Keratinocyte (primary cell): Measurements from ENCODE around the gene STARD10. TPM values are rescaled to one million over a fixed set of nuclear protein-coding genes. Genes with fewer than 3 reads are reported as not detected.
A peak's percentile ranks its signal among the peaks of the same experiment; 100 is the strongest.

Experiments used
- DNase-seq: peaks from one replicate; pipeline ENCODE4 v3.0.0-alpha.2; 2011; ENCODE audit warnings: low read depth, missing footprints, low spot score
- FAIRE-seq: peaks from 2 replicates; lab custom pipeline; 2011; peaks lifted over from hg19 to GRCh38; lab: Jason Lieb, UNC
- H2AFZ ChIP-seq: 2 replicates; pipeline ENCODE4 v1.6.0; 2012; ENCODE audit warnings: low read length, control low read depth, inconsistent platforms; ENCODE audit not compliant: control insufficient read depth
- H3K27ac ChIP-seq: 2 replicates; pipeline ENCODE4 v1.5.1; 2011; ENCODE audit warnings: low read length; ENCODE audit not compliant: control insufficient read depth, insufficient read depth
- H3K27me3 ChIP-seq: 3 replicates; pipeline ENCODE4 v1.6.0; 2011; ENCODE audit warnings: low read length; ENCODE audit not compliant: control insufficient read depth, insufficient read depth; ENCODE audit errors: extremely low read depth
- H3K36me3 ChIP-seq, 2 experiments: 2 replicates in 1 of 2; 3 replicates in 1 of 2; pipeline ENCODE4 v1.5.1; 2011; ENCODE audit warnings: low read length in 2 of 2, mild to moderate bottlenecking in 1 of 2; ENCODE audit not compliant: control insufficient read depth in 2 of 2, insufficient read depth in 2 of 2; ENCODE audit errors: extremely low read depth in 1 of 2
- H3K4me1 ChIP-seq: 3 replicates; pipeline ENCODE4 v1.5.1; 2011; ENCODE audit warnings: low read length; ENCODE audit not compliant: control insufficient read depth, insufficient read depth; ENCODE audit errors: extremely low read depth
- H3K4me2 ChIP-seq: 3 replicates; pipeline ENCODE4 v1.6.0; 2011; ENCODE audit warnings: low read depth, low read length; ENCODE audit not compliant: control insufficient read depth, insufficient read depth; ENCODE audit errors: extremely low read depth
- H3K4me3 ChIP-seq, 3 experiments: fragments of 200-600 bp in 1 of 3; sonication (generic) in 1 of 3; 2 replicates in 2 of 3; 3 replicates in 1 of 3; pipeline ENCODE4 v1.5.1; 2011 to 2016; ENCODE audit warnings: low read length in 3 of 3, mild to moderate bottlenecking in 3 of 3, control low read depth in 2 of 3, inconsistent platforms in 1 of 3, low read depth in 1 of 3, mixed read lengths in 1 of 3, mixed run types in 1 of 3, moderate library complexity in 1 of 3; ENCODE audit not compliant: control insufficient read depth in 2 of 3, insufficient read depth in 2 of 3; ENCODE audit errors: extremely low read depth in 1 of 3
- H3K79me2 ChIP-seq: 2 replicates; pipeline ENCODE4 v1.6.0; 2012; ENCODE audit warnings: low read length; ENCODE audit not compliant: control insufficient read depth, insufficient read depth
- H3K9ac ChIP-seq: 3 replicates; pipeline ENCODE4 v1.6.0; 2011; ENCODE audit warnings: low read length; ENCODE audit not compliant: control insufficient read depth, insufficient read depth; ENCODE audit errors: extremely low read depth
- H3K9me1 ChIP-seq: 3 replicates; pipeline ENCODE4 v1.6.0; 2011; ENCODE audit warnings: low read length; ENCODE audit not compliant: control insufficient read depth, insufficient read depth; ENCODE audit errors: extremely low read depth
- H3K9me3 ChIP-seq: 2 replicates; pipeline ENCODE4 v1.5.1; 2012; ENCODE audit warnings: low read depth, low read length; ENCODE audit not compliant: control insufficient read depth
- H4K20me1 ChIP-seq: 3 replicates; pipeline ENCODE4 v1.6.0; 2011; ENCODE audit warnings: low read length; ENCODE audit not compliant: control insufficient read depth, insufficient read depth; ENCODE audit errors: extremely low read depth
- CTCF ChIP-seq, 3 experiments: IDR thresholded peaks in 1 of 3; conservative IDR thresholded peaks in 1 of 3; optimal IDR thresholded peaks in 1 of 3; 2 replicates in 2 of 3; 3 replicates in 1 of 3; pipeline versions ENCODE3 to v1.5.1; 2011; ENCODE audit warnings: low read length in 3 of 3, mild to moderate bottlenecking in 3 of 3, moderate library complexity in 2 of 3, control low read depth in 1 of 3, inconsistent platforms in 1 of 3; ENCODE audit not compliant: insufficient read depth in 2 of 3; ENCODE audit errors: extremely low read depth in 1 of 3
- EZH2 ChIP-seq: IDR thresholded peaks from one replicate; pipeline ENCODE4 v1.6.1; 2012; ENCODE audit warnings: inconsistent platforms, mild to moderate bottlenecking, low read length, moderate library complexity
- dilution Hi-C: fragments of 300-500 bp; cut with MboI; formaldehyde crosslinking; loops from one replicate; pipeline ENCODE4 v1.7.0; 2020; ENCODE audit warnings: low sequenced_read_pairs; ENCODE audit not compliant: extremely low pct_ligation_motif_present
- polyA plus RNA-seq, 5 experiments: library from polyadenylated mRNA; depleted of rRNA in 3 of 5; stranded (reverse) in 3 of 5; stranded (forward) in 1 of 5; unstranded in 1 of 5; fragments of >200 nt; gene quantifications; 1 replicate in 1 of 5; 2 replicates in 3 of 5; 3 replicates in 1 of 5; pipeline versions ENCODE4 v1.2.1 to v1.2.3, GENCODE V29; 2011 to 2012; ENCODE audit warnings: missing spikeins in 2 of 5, low read depth in 1 of 5, low replicate concordance in 1 of 5

Gene STARD10
- polyA plus RNA-seq, 1 donor (not counting 4 experiments of a cell fraction or from before 2014, with no cell fraction given) = 67.0 TPM

- Histone ChIP-seq H3K9me3 (no peaks in the 10 kb centered on the region), H3K27me3 (no peaks in the 10 kb centered on the region), H3K36me3 (peaks cover 0 to 5% of the 10 kb centered on the region in 2 experiments), H2AFZ (no peak overlapping the region), H4K20me1 (no peaks in the 10 kb centered on the region), H3K9me1 (peaks cover 3% of the 10 kb centered on the region), H3K4me2 (peak overlapping the region; percentile 51), H3K27ac (peak overlapping the region; percentile 65), H3K79me2 (no peaks in the 10 kb centered on the region), H3K4me3 (no peak overlapping the region), H3K4me1 (peaks cover 32% of the 10 kb centered on the region), H3K9ac (no peak overlapping the region)
- FAIRE-seq = peak; percentile 5
- dilution Hi-C loops = no loop called here
- DNase-seq = no peak
- TF ChIP-seq EZH2 (no peak), CTCF (optimal IDR thresholded peaks at IDR 0.05 in 1 of 3, IDR thresholded peaks at IDR 0.05 in 1 of 3, conservative IDR thresholded peaks at IDR 0.05 in 1 of 3; ENCODE audit: extremely low read depth in 1 of 3, insufficient read depth in 2 of 3, low read length in 3 of 3) (no peak)
These were observed 20.6 kb downstream of the STARD10 start for GRCh38 chr11:72773291-72773690.

- H3K4me2 ChIP-seq = no peak overlapping the region
- H3K4me1 ChIP-seq = peaks cover 32% of the 10 kb centered on the region
- no peak overlapping the region for H3K27ac ChIP-seq
- H4K20me1 ChIP-seq = no peaks in the 10 kb centered on the region
- H3K36me3 ChIP-seq = peaks cover 0 to under 1% of the 10 kb centered on the region in 2 experiments
- H3K79me2 ChIP-seq = no peaks in the 10 kb centered on the region
- TF ChIP-seq CTCF (optimal IDR thresholded peaks at IDR 0.05 in 1 of 3, IDR thresholded peaks at IDR 0.05 in 1 of 3, conservative IDR thresholded peaks at IDR 0.05 in 1 of 3; ENCODE audit: extremely low read depth in 1 of 3, insufficient read depth in 2 of 3, low read length in 3 of 3) (no peak), EZH2 (no peak)
- dilution Hi-C loops = no loop called here
- no peaks in the 10 kb centered on the region for H3K9me3 ChIP-seq
- H3K4me3 ChIP-seq = no peak overlapping the region
- no peak for DNase-seq
- no peak overlapping the region for H2AFZ ChIP-seq
- no peak for FAIRE-seq
- H3K9ac ChIP-seq = no peak overlapping the region
- H3K27me3 ChIP-seq = no peaks in the 10 kb centered on the region
- H3K9me1 ChIP-seq = peaks cover 3% of the 10 kb centered on the region
These were observed 21.8 kb downstream of the STARD10 start for GRCh38 chr11:72772059-72772458.
